ENCODE results near the gene KLHL40.

The KLHL40 gene

GRCh38 chr3:42688016-42688415, 2.7 kb downstream of the KLHL40 start:
- Histone ChIP-seq H3K9ac (ENCODE audit: low read length) (no peak overlapping the region), H2AFZ (ENCODE audit: low read length) (no peak overlapping the region), H3K4me1 (ENCODE audit: low read length) (no peaks in the 10 kb centered on the region), H3K4me3 (ENCODE audit: low read length) (no peak overlapping the region), H3K9me2 (replicated peaks; ENCODE audit: insufficient read depth, low read length) (no peaks in the 10 kb centered on the region), H3K9me3 (replicated peaks; ENCODE audit: insufficient read depth, low read length) (no peaks in the 10 kb centered on the region), H3K4me2 (ENCODE audit: low read depth, low read length) (no peak overlapping the region), H3F3A (ENCODE audit: insufficient read depth, low read length) (no peaks in the 10 kb centered on the region), H3K36me3 (replicated peaks; ENCODE audit: insufficient read depth, low read length) (no peaks in the 10 kb centered on the region), H3K27ac (ENCODE audit: low read length) (no peak overlapping the region), H3K79me2 (ENCODE audit: low read length) (no peaks in the 10 kb centered on the region), H3K27me3 (replicated peaks; ENCODE audit: insufficient read depth, low read length) (peaks cover 5% of the 10 kb centered on the region), H4K20me1 (ENCODE audit: insufficient read depth, low read length) (no peaks in the 10 kb centered on the region)
- TF ChIP-seq EZH2phosphoT487 (IDR thresholded peaks at IDR 0.05; ENCODE audit: low read length) = no peak
- no peak for TF ChIP-seq CTCF (IDR thresholded peaks at IDR 0.05; ENCODE audit: low read length)
- no peak for TF ChIP-seq EZH2 (optimal IDR thresholded peaks at IDR 0.05; ENCODE audit: low read depth, low read length)
- DNase-seq = no peak

- Histone ChIP-seq H3F3A (ENCODE audit: insufficient read depth, low read length) (no peaks in the 10 kb centered on the region), H4K20me1 (ENCODE audit: insufficient read depth, low read length) (no peaks in the 10 kb centered on the region), H3K27ac (ENCODE audit: low read length) (no peak overlapping the region), H3K4me3 (ENCODE audit: low read length) (no peak overlapping the region), H3K36me3 (replicated peaks; ENCODE audit: insufficient read depth, low read length) (no peaks in the 10 kb centered on the region), H3K9ac (ENCODE audit: low read length) (no peak overlapping the region), H3K79me2 (ENCODE audit: low read length) (no peaks in the 10 kb centered on the region), H2AFZ (ENCODE audit: low read length) (no peak overlapping the region), H3K4me2 (ENCODE audit: low read depth, low read length) (no peak overlapping the region), H3K9me3 (replicated peaks; ENCODE audit: insufficient read depth, low read length) (no peaks in the 10 kb centered on the region), H3K9me2 (replicated peaks; ENCODE audit: insufficient read depth, low read length) (no peaks in the 10 kb centered on the region), H3K4me1 (ENCODE audit: low read length) (no peaks in the 10 kb centered on the region), H3K27me3 (replicated peaks; ENCODE audit: insufficient read depth, low read length) (peaks cover 5% of the 10 kb centered on the region)
- no peak for TF ChIP-seq CTCF (IDR thresholded peaks at IDR 0.05; ENCODE audit: low read length)
- no peak for TF ChIP-seq EZH2phosphoT487 (IDR thresholded peaks at IDR 0.05; ENCODE audit: low read length)
- TF ChIP-seq EZH2 (optimal IDR thresholded peaks at IDR 0.05; ENCODE audit: low read depth, low read length) = no peak
- no peak for DNase-seq
Observed at GRCh38 chr3:42688487-42689420, 3.4 kb downstream of the KLHL40 start.

GRCh38 chr3:42689421-42690014, 4.2 kb downstream of the KLHL40 start:
- H3K9me3 ChIP-seq (replicated peaks; ENCODE audit: insufficient read depth, low read length) = no peaks in the 10 kb centered on the region
- no peak for DNase-seq
- H3K9ac ChIP-seq (ENCODE audit: low read length) = no peak overlapping the region
- no peaks in the 10 kb centered on the region for H3K9me2 ChIP-seq (replicated peaks; ENCODE audit: insufficient read depth, low read length)
- no peaks in the 10 kb centered on the region for H3K79me2 ChIP-seq (ENCODE audit: low read length)
- H2AFZ ChIP-seq (ENCODE audit: low read length) = no peak overlapping the region
- no peak overlapping the region for H3K4me3 ChIP-seq (ENCODE audit: low read length)
- TF ChIP-seq CTCF (IDR thresholded peaks at IDR 0.05; ENCODE audit: low read length) (no peak), EZH2 (optimal IDR thresholded peaks at IDR 0.05; ENCODE audit: low read depth, low read length) (no peak), EZH2phosphoT487 (IDR thresholded peaks at IDR 0.05; ENCODE audit: low read length) (no peak)
- H3K27ac ChIP-seq (ENCODE audit: low read length) = no peak overlapping the region
- H3F3A ChIP-seq (ENCODE audit: insufficient read depth, low read length) = no peaks in the 10 kb centered on the region
- H4K20me1 ChIP-seq (ENCODE audit: insufficient read depth, low read length) = no peaks in the 10 kb centered on the region
- H3K4me2 ChIP-seq (ENCODE audit: low read depth, low read length) = no peak overlapping the region
- H3K4me1 ChIP-seq (ENCODE audit: low read length) = no peaks in the 10 kb centered on the region
- peaks cover 5% of the 10 kb centered on the region for H3K27me3 ChIP-seq (replicated peaks; ENCODE audit: insufficient read depth, low read length)
- H3K36me3 ChIP-seq (replicated peaks; ENCODE audit: insufficient read depth, low read length) = no peaks in the 10 kb centered on the region
